Activated naive CD4-positive, alpha-beta T cell treated with anti-CD3 and anti-CD28 coated beads for 36 hours (primary cell): Measurements from ENCODE around the gene SDHAF3. TPM values are rescaled to one million over a fixed set of nuclear protein-coding genes. Genes with fewer than 3 reads are reported as not detected.
A peak's percentile ranks its signal among the peaks of the same experiment; 100 is the strongest.
"Not testable (repeated sequence)": the region's sequence is repeated elsewhere in the genome, so short reads cannot be mapped to it uniquely, and the experiment has no call there.

Experiments
- CTCF ChIA-PET: fragments of 350-600 bp; sonication (Branson Sonifier 250); formaldehyde crosslinking; loops from one replicate; lab custom pipeline; 2021; ENCODE audit warnings: antibody characterized with exemption; lab: Charles Lee
- DNase-seq: peaks from one replicate; pipeline ENCODE4 v3.0.0-alpha.2; 2020
- H3K27ac Mint-ChIP-seq: one replicate; pipeline ENCODE4 v1.8.0; 2021; ENCODE audit warnings: mild to moderate bottlenecking, mixed read lengths
- H3K27me3 Mint-ChIP-seq: one replicate; pipeline ENCODE4 v1.8.0; 2021; ENCODE audit warnings: low read depth, mixed read lengths
- H3K36me3 Mint-ChIP-seq: one replicate; pipeline ENCODE4 v1.8.0; 2021; ENCODE audit warnings: low read depth, mixed read lengths
- H3K4me1 Mint-ChIP-seq: one replicate; pipeline ENCODE4 v1.8.0; 2021; ENCODE audit warnings: low read depth, mixed read lengths
- H3K4me3 Mint-ChIP-seq: one replicate; pipeline ENCODE4 v1.8.0; 2021; ENCODE audit warnings: mild to moderate bottlenecking, moderate library complexity, mixed read lengths
- H3K9me3 Mint-ChIP-seq: one replicate; pipeline ENCODE4 v1.8.0; 2021; ENCODE audit warnings: mixed read lengths
- intact Hi-C: fragments of 100-400 bp; cut with micrococcal nuclease; formaldehyde crosslinking; loops from one replicate; pipeline ENCODE4 v1.15.1; 2023
- total RNA-seq, 2 experiments: library from RNA; stranded (reverse); gene quantifications; one replicate each; pipeline ENCODE4 v1.2.3, GENCODE V29; 2021

SDHAF3 gene
- total RNA-seq, 2 experiments from 2014 or later: 30.7 to 36.3 TPM

DNA sequence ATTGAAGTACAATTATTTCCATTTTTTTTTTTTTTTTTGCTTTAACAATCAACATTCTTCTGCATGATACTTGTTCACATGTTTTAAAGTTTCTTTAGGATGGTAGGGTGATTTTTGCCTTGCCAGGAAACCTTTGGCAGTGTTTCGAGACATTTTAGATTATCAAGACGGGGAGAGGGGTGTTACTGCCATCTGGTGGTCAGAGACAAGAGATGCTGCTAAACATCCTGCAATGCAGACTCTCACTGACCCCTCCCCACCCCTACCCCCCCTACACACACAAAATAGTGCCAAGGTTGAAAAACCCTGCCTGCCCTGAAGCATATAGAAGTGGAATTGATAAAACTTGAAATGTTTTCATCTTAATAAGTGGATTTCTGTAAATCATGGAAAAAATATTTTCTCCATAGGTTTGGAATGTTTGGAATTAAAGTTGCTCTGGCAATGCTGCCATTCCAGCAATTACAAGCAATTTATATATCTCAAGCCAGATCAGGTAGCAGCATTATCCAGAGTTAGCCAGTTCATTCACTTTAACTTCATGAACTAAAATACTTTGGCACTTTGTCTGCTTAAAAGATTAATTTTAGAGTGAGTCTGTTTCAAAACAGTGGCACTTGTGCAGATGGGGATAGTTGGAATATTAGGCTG, 62.1 kb downstream of the SDHAF3 start:
- H3K27me3 Mint-ChIP-seq: no peaks in the 10 kb centered on the region
- intact Hi-C loops: loop anchor here (1.0 to 5.0 kb wide), 4 partner anchors 34 to 658 kb away; partner anchors contain the start of gene SDHAF3
- H3K4me3 Mint-ChIP-seq: no peak overlapping the region
- no peaks in the 10 kb centered on the region for H3K9me3 Mint-ChIP-seq
- peak; percentile 66 for DNase-seq
- CTCF ChIA-PET: interaction anchor here (0.6 to 1.9 kb wide), 12 partner anchors 10 to 258 kb away, joined by 3 to 9 read pairs (median 4); no protein-coding TSS in a partner anchor
- H3K27ac Mint-ChIP-seq: no peak overlapping the region
- H3K4me1 Mint-ChIP-seq: peaks cover 3% of the 10 kb centered on the region
- H3K36me3 Mint-ChIP-seq: peaks cover 15% of the 10 kb centered on the region

DNA sequence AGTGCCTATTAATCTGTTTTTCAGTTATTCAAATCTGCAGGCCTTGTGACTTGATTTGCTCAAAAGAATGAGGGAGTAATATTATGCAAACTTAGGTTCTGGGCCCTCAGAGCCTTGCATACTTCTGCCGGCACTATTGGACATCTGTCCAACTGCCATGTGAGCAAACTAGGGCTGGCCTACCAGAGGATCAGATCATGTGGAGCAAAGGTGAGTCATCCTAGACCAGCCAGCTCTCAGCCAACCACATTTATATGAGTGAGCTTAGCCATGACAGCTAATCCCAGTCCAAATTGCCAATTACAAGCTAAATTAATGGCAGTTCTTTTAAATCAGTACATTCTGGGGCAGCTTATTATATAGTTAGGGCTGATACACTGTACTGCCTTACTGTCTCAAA, 69.6 kb downstream of the SDHAF3 start:
- H3K4me3 Mint-ChIP-seq: no peak overlapping the region
- intact Hi-C loops: no loop called here
- no peak for DNase-seq
- no peaks in the 10 kb centered on the region for H3K4me1 Mint-ChIP-seq
- H3K36me3 Mint-ChIP-seq: peaks cover 21% of the 10 kb centered on the region
- H3K27ac Mint-ChIP-seq: no peak overlapping the region
- CTCF ChIA-PET: interaction anchor here (0.5 kb wide), 1 partner anchor 17 kb away, joined by 3 read pairs; no protein-coding TSS in a partner anchor
- H3K9me3 Mint-ChIP-seq: no peaks in the 10 kb centered on the region
- peaks cover 13% of the 10 kb centered on the region for H3K27me3 Mint-ChIP-seq

DNA sequence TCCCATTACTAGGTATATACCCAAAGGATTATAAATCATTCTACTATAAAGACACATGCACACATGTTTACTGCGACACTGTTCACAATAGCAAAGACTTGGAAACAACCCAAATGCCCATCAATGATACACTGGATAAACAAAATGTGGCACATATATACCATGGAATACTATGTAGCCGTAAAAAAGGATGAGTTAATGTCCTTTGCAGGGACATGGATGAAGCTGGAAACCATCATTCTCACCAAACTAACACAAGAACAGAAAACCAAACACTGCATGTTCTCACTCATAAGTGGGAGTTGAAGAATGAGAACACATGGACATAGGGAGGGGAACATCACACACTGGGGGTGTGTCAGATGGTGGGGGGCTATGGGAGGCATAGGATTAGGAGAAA, 78.7 kb downstream of the SDHAF3 start:
- H3K4me3 Mint-ChIP-seq, H3K9me3 Mint-ChIP-seq, intact Hi-C loops, H3K4me1 Mint-ChIP-seq, DNase-seq, H3K27ac Mint-ChIP-seq, H3K36me3 Mint-ChIP-seq: not testable (repeated sequence)
- peaks cover 32% of the 10 kb centered on the region for H3K27me3 Mint-ChIP-seq
- CTCF ChIA-PET: interaction anchor here (0.7 kb wide), 1 partner anchor 123 kb away, joined by 3 read pairs; no protein-coding TSS in a partner anchor

GRCh38 chr7:97198596-97198995, 81.1 kb downstream of the SDHAF3 start:
- Mint-ChIP-seq H3K36me3 (no peaks in the 10 kb centered on the region), H3K4me3 (no peak overlapping the region), H3K4me1 (no peaks in the 10 kb centered on the region), H3K27me3 (peaks cover 30% of the 10 kb centered on the region), H3K9me3 (peaks cover 6% of the 10 kb centered on the region), H3K27ac (no peak overlapping the region)
- CTCF ChIA-PET: interaction anchor here (0.7 kb wide), 1 partner anchor 331 kb away, joined by 3 read pairs; no protein-coding TSS in a partner anchor
- DNase-seq: no peak
- intact Hi-C loops: no loop called here

DNA sequence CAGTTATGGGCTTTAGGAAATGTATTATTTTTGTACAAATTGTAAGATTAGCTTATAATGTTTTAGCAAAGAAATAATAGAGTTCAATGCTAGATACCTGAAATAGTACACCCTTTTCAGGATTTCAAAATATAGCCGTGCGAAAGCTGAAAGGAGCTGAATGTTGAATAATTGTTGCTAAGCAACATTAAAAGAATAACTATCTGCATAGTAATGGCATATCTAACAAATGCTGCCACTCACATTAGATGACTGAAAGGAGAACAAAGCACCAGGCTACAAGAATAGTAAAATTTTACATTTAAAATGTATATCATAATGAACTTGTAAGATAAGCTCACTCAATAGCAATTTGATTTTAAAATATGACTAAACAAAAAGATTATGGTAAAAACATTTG, 82.5 kb downstream of the SDHAF3 start:
- Mint-ChIP-seq H3K36me3 (no peaks in the 10 kb centered on the region), H3K27me3 (peaks cover 29% of the 10 kb centered on the region), H3K27ac (no peak overlapping the region), H3K4me1 (peaks cover 3% of the 10 kb centered on the region), H3K9me3 (peaks cover 5% of the 10 kb centered on the region), H3K4me3 (no peak overlapping the region)
- no peak for DNase-seq
- intact Hi-C loops: no loop called here
- CTCF ChIA-PET: no interaction called here

DNA sequence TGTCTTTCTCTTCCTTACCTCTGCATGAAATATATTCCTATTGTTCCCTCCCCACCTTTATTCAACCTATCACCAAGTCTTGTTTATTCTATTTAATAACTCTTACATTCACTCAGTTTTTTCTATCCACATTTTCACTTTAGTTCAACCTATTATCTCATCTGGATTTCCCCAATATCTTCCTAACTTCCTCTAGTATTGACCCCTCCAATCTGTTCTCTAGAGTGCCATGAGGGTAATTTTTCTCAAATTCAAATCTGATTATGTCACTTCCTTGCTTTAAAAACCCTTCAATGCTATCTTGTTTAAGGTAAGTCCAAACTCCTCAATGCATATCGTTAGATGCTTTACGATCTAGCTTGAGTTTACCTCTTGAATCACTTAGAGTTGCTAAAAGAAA, 86.5 kb downstream of the SDHAF3 start:
- Mint-ChIP-seq H3K27ac (no peak overlapping the region), H3K27me3 (peaks cover 13% of the 10 kb centered on the region), H3K36me3 (no peaks in the 10 kb centered on the region), H3K9me3 (no peaks in the 10 kb centered on the region), H3K4me1 (peaks cover 3% of the 10 kb centered on the region), H3K4me3 (no peak overlapping the region)
- intact Hi-C loops: no loop called here
- DNase-seq: no peak
- CTCF ChIA-PET: no interaction called here

- Mint-ChIP-seq H3K36me3 (no peaks in the 10 kb centered on the region), H3K4me3 (no peak overlapping the region), H3K4me1 (peaks cover 3% of the 10 kb centered on the region), H3K27me3 (peaks cover 14% of the 10 kb centered on the region), H3K9me3 (no peaks in the 10 kb centered on the region), H3K27ac (no peak overlapping the region)
- intact Hi-C loops: no loop called here
- DNase-seq: no peak
- CTCF ChIA-PET: no interaction called here
These were observed 87.3 kb downstream of the SDHAF3 start for GRCh38 chr7:97204821-97205220.

- CTCF ChIA-PET: no interaction called here
These were observed 98.1 kb downstream of the SDHAF3 start for GRCh38 chr7:97215556-97215955.

DNA sequence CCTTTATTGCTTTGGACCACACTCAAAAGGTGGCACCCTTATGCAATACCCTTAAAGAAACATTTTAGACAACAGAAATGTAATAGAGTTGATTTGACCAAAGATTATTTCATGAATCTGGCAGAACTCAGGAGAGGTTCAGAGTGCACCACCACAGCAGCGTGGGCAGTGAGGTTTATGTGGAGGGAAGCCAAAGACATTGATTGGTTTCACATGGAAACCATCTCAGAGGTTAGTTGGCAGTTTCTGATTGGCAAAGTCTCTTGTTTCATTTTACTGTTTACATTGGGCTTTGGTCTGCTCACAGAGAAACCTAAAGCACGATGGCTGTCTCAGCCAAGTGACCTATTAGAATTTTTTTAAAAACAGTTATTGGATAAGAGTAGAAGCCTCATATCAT, 101.3 kb downstream of the SDHAF3 start:
- no peak for DNase-seq
- no peaks in the 10 kb centered on the region for H3K36me3 Mint-ChIP-seq
- CTCF ChIA-PET: no interaction called here
- no peak overlapping the region for H3K4me3 Mint-ChIP-seq
- peaks cover 3% of the 10 kb centered on the region for H3K9me3 Mint-ChIP-seq
- H3K4me1 Mint-ChIP-seq: no peaks in the 10 kb centered on the region
- intact Hi-C loops: no loop called here
- H3K27me3 Mint-ChIP-seq: peaks cover 38% of the 10 kb centered on the region
- no peak overlapping the region for H3K27ac Mint-ChIP-seq

More at GRCh38 chr7:97215556-97215955, 98.1 kb downstream of the SDHAF3 start:
- H3K9me3 Mint-ChIP-seq: peaks cover 4% of the 10 kb centered on the region
- no peak overlapping the region for H3K27ac Mint-ChIP-seq
- H3K4me3 Mint-ChIP-seq: no peak overlapping the region
- H3K27me3 Mint-ChIP-seq: peaks cover 38% of the 10 kb centered on the region
- intact Hi-C loops: no loop called here
- DNase-seq: no peak
- no peaks in the 10 kb centered on the region for H3K36me3 Mint-ChIP-seq
- no peaks in the 10 kb centered on the region for H3K4me1 Mint-ChIP-seq

- H3K27me3 Mint-ChIP-seq: peaks cover 36% of the 10 kb centered on the region
- H3K4me1 Mint-ChIP-seq: no peaks in the 10 kb centered on the region
- intact Hi-C loops: no loop called here
- H3K4me3 Mint-ChIP-seq: no peak overlapping the region
- CTCF ChIA-PET: no interaction called here
- peaks cover 2% of the 10 kb centered on the region for H3K9me3 Mint-ChIP-seq
- H3K36me3 Mint-ChIP-seq: no peaks in the 10 kb centered on the region
- DNase-seq: no peak
- no peak overlapping the region for H3K27ac Mint-ChIP-seq
These were observed 101.7 kb downstream of the SDHAF3 start for GRCh38 chr7:97219237-97219636.

GRCh38 chr7:97224316-97224715, 106.8 kb downstream of the SDHAF3 start:
- intact Hi-C loops: no loop called here
- Mint-ChIP-seq H3K4me1 (no peaks in the 10 kb centered on the region), H3K27ac (no peak overlapping the region), H3K4me3 (no peak overlapping the region), H3K9me3 (no peaks in the 10 kb centered on the region), H3K36me3 (no peaks in the 10 kb centered on the region), H3K27me3 (peaks cover 19% of the 10 kb centered on the region)
- DNase-seq: no peak
- CTCF ChIA-PET: no interaction called here

DNA sequence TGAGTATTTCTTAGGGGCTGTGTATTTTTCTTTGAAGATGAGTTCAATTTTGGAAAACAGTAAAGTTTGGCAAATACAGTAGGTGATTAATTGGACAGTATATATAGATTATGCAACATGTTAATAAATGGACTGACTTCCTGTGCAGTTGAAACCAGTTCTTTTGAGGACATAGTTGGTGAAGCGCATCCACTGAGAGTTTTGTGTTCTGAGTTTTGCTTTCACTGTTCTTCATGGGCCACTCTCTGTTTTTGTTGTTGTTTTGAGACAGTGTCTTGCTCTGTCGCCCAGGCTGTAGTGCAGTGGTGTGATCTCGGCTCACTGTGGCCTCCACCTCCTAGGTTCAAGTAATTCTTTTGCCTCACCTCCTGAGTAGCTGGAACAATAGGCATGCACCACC, 109.0 kb downstream of the SDHAF3 start:
- intact Hi-C loops: no loop called here
- H3K9me3 Mint-ChIP-seq: no peaks in the 10 kb centered on the region
- no peaks in the 10 kb centered on the region for H3K36me3 Mint-ChIP-seq
- CTCF ChIA-PET: no interaction called here
- H3K27me3 Mint-ChIP-seq: peaks cover 9% of the 10 kb centered on the region
- no peak overlapping the region for H3K27ac Mint-ChIP-seq
- H3K4me3 Mint-ChIP-seq: no peak overlapping the region
- no peaks in the 10 kb centered on the region for H3K4me1 Mint-ChIP-seq
- DNase-seq: no peak
